NCI-H1048 (cell line): ENCODE measurements around the gene DYNLT1.
"Not testable (repeated sequence)": the region's sequence is repeated elsewhere in the genome, so short reads cannot be mapped to it uniquely, and the experiment has no call there.

Experiments
- DNase-seq: peaks from one replicate; lab custom pipeline; 2025; lab: John Stamatoyannopoulos, UW

DYNLT1 gene

GRCh38 chr6:158622545-158623190 lies 21.9 kb downstream of the DYNLT1 start:
- DNase-seq, result no peak

- no peak for DNase-seq
Observed at GRCh38 chr6:158621694-158622544, 22.6 kb downstream of the DYNLT1 start.

GRCh38 chr6:158620963-158621693 lies 23.4 kb downstream of the DYNLT1 start:
- no peak for DNase-seq

- DNase-seq, result no peak
Observed at GRCh38 chr6:158619922-158620801, 24.4 kb downstream of the DYNLT1 start.

GRCh38 chr6:158618289-158618688 lies 26.3 kb downstream of the DYNLT1 start:
- DNase-seq, result not testable (repeated sequence)

- DNase-seq, result not testable (repeated sequence)
Observed at GRCh38 chr6:158614606-158615005, 29.9 kb downstream of the DYNLT1 start.

GRCh38 chr6:158611541-158612370 lies 32.8 kb downstream of the DYNLT1 start:
- DNase-seq, result no peak

GRCh38 chr6:158611039-158611438 lies 33.5 kb downstream of the DYNLT1 start:
- DNase-seq, result no peak

GRCh38 chr6:158610319-158610968 lies 34.1 kb downstream of the DYNLT1 start:
- DNase-seq, result no peak

GRCh38 chr6:158609455-158610155 lies 34.9 kb downstream of the DYNLT1 start:
- DNase-seq, result no peak

GRCh38 chr6:158608221-158608620 lies 36.3 kb downstream of the DYNLT1 start:
- DNase-seq, result no peak

- no peak for DNase-seq
Observed at GRCh38 chr6:158607411-158608170, 37.0 kb downstream of the DYNLT1 start.

- no peak for DNase-seq
Observed at GRCh38 chr6:158606935-158607334, 37.6 kb downstream of the DYNLT1 start.

- DNase-seq, result not testable (repeated sequence)
Observed at GRCh38 chr6:158606011-158606410, 38.5 kb downstream of the DYNLT1 start.

- peak; percentile 27 for DNase-seq
Observed at GRCh38 chr6:158605266-158605878, 39.2 kb downstream of the DYNLT1 start.

- DNase-seq, result no peak
Observed at GRCh38 chr6:158604048-158604406, 40.5 kb downstream of the DYNLT1 start.

GRCh38 chr6:158603261-158604047 lies 41.1 kb downstream of the DYNLT1 start:
- no peak for DNase-seq

- DNase-seq, result no peak
Observed at GRCh38 chr6:158599635-158600034, 44.9 kb downstream of the DYNLT1 start.
